Activated CD4-positive, CD25-positive, alpha-beta regulatory T cell treated with anti-CD3 and anti-CD28 coated beads, Interleukin-2, amount 50 U/mL, for 72 hours (primary cell): Measurements from ENCODE around the gene PRKAR1A.

ENCODE experiments used
- DNase-seq: peaks from one replicate; pipeline ENCODE4 v3.0.0; 2021

The PRKAR1A gene

GRCh38 chr17:68544111-68544915 is 32.1 kb downstream of the PRKAR1A start:
- no peak for DNase-seq

- no peak for DNase-seq
Observed at GRCh38 chr17:68556551-68556950, 44.3 kb downstream of the PRKAR1A start.

GRCh38 chr17:68559316-68559715 is 47.1 kb downstream of the PRKAR1A start:
- no peak for DNase-seq

- no peak for DNase-seq
Observed at GRCh38 chr17:68560966-68561720, 48.9 kb downstream of the PRKAR1A start.

GRCh38 chr17:68562736-68563135 is 50.5 kb downstream of the PRKAR1A start:
- DNase-seq: no peak

- no peak for DNase-seq
Observed at GRCh38 chr17:68564415-68565111, 52.3 kb downstream of the PRKAR1A start.

- DNase-seq: no peak
Observed at GRCh38 chr17:68565661-68566441, 53.6 kb downstream of the PRKAR1A start.

- DNase-seq: no peak
Observed at GRCh38 chr17:68566442-68566738, 54.2 kb downstream of the PRKAR1A start.

- DNase-seq: no peak
Observed at GRCh38 chr17:68567035-68567434, 54.8 kb downstream of the PRKAR1A start.

GRCh38 chr17:68567581-68567980 is 55.4 kb downstream of the PRKAR1A start:
- no peak for DNase-seq

GRCh38 chr17:68568581-68568980 is 56.4 kb downstream of the PRKAR1A start:
- no peak for DNase-seq

GRCh38 chr17:68569346-68569745 is 57.1 kb downstream of the PRKAR1A start:
- DNase-seq: no peak

- DNase-seq: no peak
Observed at GRCh38 chr17:68570526-68570925, 58.3 kb downstream of the PRKAR1A start.

- DNase-seq: no peak
Observed at GRCh38 chr17:68572138-68572842, 60.1 kb downstream of the PRKAR1A start.

- DNase-seq: no peak
Observed at GRCh38 chr17:68573338-68573737, 61.1 kb downstream of the PRKAR1A start.

GRCh38 chr17:68576137-68576536 is 63.9 kb downstream of the PRKAR1A start:
- DNase-seq: no peak

GRCh38 chr17:68576811-68577496 is 64.7 kb downstream of the PRKAR1A start:
- no peak for DNase-seq

GRCh38 chr17:68577497-68577821 is 65.2 kb downstream of the PRKAR1A start:
- no peak for DNase-seq

GRCh38 chr17:68578236-68578635 is 66.0 kb downstream of the PRKAR1A start:
- DNase-seq: no peak

GRCh38 chr17:68579194-68579927 is 67.1 kb downstream of the PRKAR1A start:
- DNase-seq: no peak

- no peak for DNase-seq
Observed at GRCh38 chr17:68580236-68580770, 68.1 kb downstream of the PRKAR1A start.
